OCI-LY7 (cell line): ENCODE measurements around the gene LTBP2. TPM values are rescaled to one million over a fixed set of nuclear protein-coding genes. Genes with fewer than 3 reads are reported as not detected.

Experiments
- BruUV-seq: library from RNA; stranded (reverse); fragments of 400-500 nt; replicated peaks from 2 replicates; lab custom pipeline; 2021; lab: Mats Ljungman, UMichigan
- CTCF ChIA-PET: fragments of 300-600 bp; sonication (Branson Sonifier 250); formaldehyde crosslinking; loops from one replicate; lab custom pipeline; 2022; ENCODE audit warnings: antibody characterized with exemption; ENCODE audit not compliant: unreplicated experiment; lab: Charles Lee
- POLR2A ChIA-PET: fragments of 300-600 bp; sonication (Branson Sonifier 250); formaldehyde crosslinking; loops from one replicate; lab custom pipeline; 2022; ENCODE audit warnings: antibody characterized with exemption; lab: Charles Lee
- DNase-seq: peaks from one replicate; pipeline ENCODE4 v3.0.0-alpha.2; 2015; ENCODE audit warnings: low spot score
- H2AFZ ChIP-seq: fragments of 200-600 bp; sonication (generic), shearing (Covaris generic); 2 replicates; pipeline ENCODE4 v1.6.1; 2014; ENCODE audit warnings: mild to moderate bottlenecking, antibody characterized with exemption, low read length, moderate library complexity
- H3K27ac ChIP-seq: fragments of 200-600 bp; sonication (generic); 2 replicates; pipeline ENCODE4 v1.5.1; 2014; ENCODE audit warnings: mixed run types, low read depth, mild to moderate bottlenecking, moderate library complexity, low read length, inconsistent platforms; ENCODE audit not compliant: poor library complexity, severe bottlenecking
- H3K36me3 ChIP-seq: fragments of 200-600 bp; sonication (generic); 2 replicates; pipeline ENCODE4 v1.6.1; 2014; ENCODE audit warnings: mild to moderate bottlenecking, antibody characterized with exemption, low read length, moderate library complexity, mixed read lengths; ENCODE audit not compliant: insufficient read depth
- H3K4me1 ChIP-seq: fragments of 200-600 bp; sonication (generic); 2 replicates; pipeline ENCODE4 v1.5.1; 2014; ENCODE audit warnings: mild to moderate bottlenecking, low read length; ENCODE audit not compliant: insufficient read depth, poor library complexity, severe bottlenecking
- H3K4me2 ChIP-seq: fragments of 200-600 bp; sonication (generic); 2 replicates; pipeline ENCODE4 v1.6.1; 2014; ENCODE audit warnings: mild to moderate bottlenecking, low read length
- H3K4me3 ChIP-seq: fragments of 200-600 bp; sonication (generic); 2 replicates; pipeline ENCODE4 v1.5.1; 2014; ENCODE audit warnings: mild to moderate bottlenecking, low read depth, low read length; ENCODE audit not compliant: poor library complexity, severe bottlenecking
- H3K79me2 ChIP-seq: fragments of 200-600 bp; sonication (generic); 2 replicates; pipeline ENCODE4 v1.6.1; 2016; ENCODE audit warnings: low read depth, mild to moderate bottlenecking, low read length, moderate library complexity, mixed read lengths; ENCODE audit not compliant: insufficient read depth
- H3K9me2 ChIP-seq: fragments of 200-600 bp; sonication (generic); 2 replicates; pipeline ENCODE4 v1.6.1; 2016; ENCODE audit warnings: mild to moderate bottlenecking, low read length, mixed read lengths; ENCODE audit not compliant: insufficient read depth
- H3K9me3 ChIP-seq: fragments of 200-600 bp; sonication (generic); 2 replicates; pipeline ENCODE4 v1.6.1; 2014; ENCODE audit warnings: mild to moderate bottlenecking, mixed run types, low read length, mixed read lengths
- H4K20me1 ChIP-seq: fragments of 200-600 bp; sonication (generic); 2 replicates; pipeline ENCODE4 v1.6.1; 2014; ENCODE audit warnings: mild to moderate bottlenecking, antibody characterized with exemption, low read length, moderate library complexity, mixed read lengths; ENCODE audit not compliant: insufficient read depth
- CTCF ChIP-seq: fragments of 200-600 bp; sonication (generic); conservative IDR thresholded peaks from 2 replicates; pipeline ENCODE4 v1.5.1; 2014; ENCODE audit warnings: mild to moderate bottlenecking, antibody characterized with exemption, low read length, moderate library complexity, mixed read lengths
- EZH2phosphoT487 ChIP-seq: fragments of 200-600 bp; sonication (generic); IDR thresholded peaks from 2 replicates; pipeline ENCODE4 v1.6.1; 2018; ENCODE audit warnings: low read depth, borderline replicate concordance, mild to moderate bottlenecking, mixed run types, antibody characterized with exemption, low read length, moderate library complexity, mixed read lengths
- intact Hi-C: fragments of 100-400 bp; cut with micrococcal nuclease; formaldehyde crosslinking; loops from one replicate; pipeline ENCODE4 v1.10.0; 2022; ENCODE audit not compliant: unreplicated experiment
- total RNA-seq, 2 experiments: library from RNA; depleted of rRNA in 1 of 2; stranded (reverse); fragments of >200 nt in 1 of 2; shearing (Covaris generic) in 1 of 2; gene quantifications; 2 replicates each; pipeline ENCODE4 v1.2.3, GENCODE V29; 2014 to 2022

The LTBP2 gene
- total RNA-seq, 2 experiments from 2014 or later, result 0.15 to 0.25 TPM

GRCh38 chr14:74531006-74531405 lies 81.0 kb downstream of the LTBP2 start:
- no TSS peak for BruUV-seq

GRCh38 chr14:74528886-74529285 lies 83.2 kb downstream of the LTBP2 start:
- H3K4me1 ChIP-seq, result peaks cover 21% of the 10 kb centered on the region
- TF ChIP-seq EZH2phosphoT487 (no peak), CTCF (no peak)
- H3K36me3 ChIP-seq, result no peaks in the 10 kb centered on the region
- H3K9me2 ChIP-seq, result no peaks in the 10 kb centered on the region
- BruUV-seq, result no TSS peak
- POLR2A ChIA-PET, result interaction anchor here (0.5 kb wide), 1 partner anchor 162 kb away, joined by 6 read pairs; no protein-coding TSS in a partner anchor
- no peaks in the 10 kb centered on the region for H3K79me2 ChIP-seq
- H3K9me3 ChIP-seq, result no peaks in the 10 kb centered on the region
- no peak overlapping the region for H2AFZ ChIP-seq
- no peaks in the 10 kb centered on the region for H4K20me1 ChIP-seq
- CTCF ChIA-PET, result interaction anchor here (0.7 kb wide), 1 partner anchor 70 kb away, joined by 3 read pairs; no protein-coding TSS in a partner anchor
- DNase-seq, result no peak
- no peak overlapping the region for H3K27ac ChIP-seq
- no peak overlapping the region for H3K4me2 ChIP-seq
- intact Hi-C loops, result no loop called here
- H3K4me3 ChIP-seq, result no peak overlapping the region

More at GRCh38 chr14:74531006-74531405, 81.0 kb downstream of the LTBP2 start:
- ChIA-PET POLR2A (interaction anchor here (0.6 kb wide), 1 partner anchor 1115 kb away, joined by 3 read pairs; no protein-coding TSS in a partner anchor), CTCF (no interaction called here)
- no peak overlapping the region for H3K4me2 ChIP-seq
- H2AFZ ChIP-seq, result no peak overlapping the region
- no peak overlapping the region for H3K4me3 ChIP-seq
- H3K36me3 ChIP-seq, result no peaks in the 10 kb centered on the region
- H3K27ac ChIP-seq, result no peak overlapping the region
- no peaks in the 10 kb centered on the region for H4K20me1 ChIP-seq
- intact Hi-C loops, result no loop called here
- H3K9me2 ChIP-seq, result no peaks in the 10 kb centered on the region
- no peaks in the 10 kb centered on the region for H3K9me3 ChIP-seq
- no peak for TF ChIP-seq EZH2phosphoT487
- no peak for TF ChIP-seq CTCF
- no peaks in the 10 kb centered on the region for H3K79me2 ChIP-seq
- DNase-seq, result no peak
- peaks cover 8% of the 10 kb centered on the region for H3K4me1 ChIP-seq

- ChIA-PET POLR2A (no interaction called here), CTCF (interaction anchor here (0.7 kb wide), 1 partner anchor 70 kb away, joined by 3 read pairs; no protein-coding TSS in a partner anchor)
- no peak overlapping the region for H2AFZ ChIP-seq
- no peak overlapping the region for H3K27ac ChIP-seq
- H3K4me1 ChIP-seq, result peaks cover 21% of the 10 kb centered on the region
- BruUV-seq, result no TSS peak
- TF ChIP-seq CTCF (no peak), EZH2phosphoT487 (no peak)
- H3K9me2 ChIP-seq, result no peaks in the 10 kb centered on the region
- no peak overlapping the region for H3K4me2 ChIP-seq
- no peaks in the 10 kb centered on the region for H3K79me2 ChIP-seq
- no peaks in the 10 kb centered on the region for H4K20me1 ChIP-seq
- intact Hi-C loops, result no loop called here
- H3K36me3 ChIP-seq, result no peaks in the 10 kb centered on the region
- no peak overlapping the region for H3K4me3 ChIP-seq
- no peaks in the 10 kb centered on the region for H3K9me3 ChIP-seq
- no peak for DNase-seq
These were observed 83.6 kb downstream of the LTBP2 start for GRCh38 chr14:74528406-74528805.
